Lower leg skin (tissue), 3 donors: ENCODE results near the gene CPA1.

Source experiments
- CTCF ChIP-seq, 3 donors: fragments of 450-650 bp; IDR thresholded peaks; one replicate each; pipeline ENCODE4 v1.5.1; 2016; ENCODE audit warnings: antibody characterized with exemption in 3 of 3, mild to moderate bottlenecking in 3 of 3, moderate library complexity in 2 of 3
- POLR2A ChIP-seq, 2 donors: fragments of 450-650 bp; IDR thresholded peaks; one replicate each; pipeline ENCODE4 v1.6.1; 2016 to 2017; ENCODE audit warnings: antibody characterized with exemption in 2 of 2, mild to moderate bottlenecking in 1 of 2, moderate library complexity in 1 of 2

GRCh38 chr7:130360518-130360917 is 19.8 kb upstream of the CPA1 start:
- TF ChIP-seq CTCF (IDR thresholded peaks at IDR 0.05) (no peak), POLR2A (IDR thresholded peaks at IDR 0.05) (no peak)
